SK-N-MC (cell line): ENCODE results near the gene FAM170A.

Experiments
- DNase-seq: peaks from one replicate; pipeline ENCODE4 v3.0.0-alpha.2; 2011; ENCODE audit warnings: low read depth, low spot score
- H3K27ac ChIP-seq: fragments of 200-600 bp; sonication (generic); 2 replicates; pipeline ENCODE4 v1.5.1; 2016; ENCODE audit warnings: mixed run types
- H3K36me3 ChIP-seq: fragments of 200-600 bp; sonication (generic); 2 replicates; pipeline ENCODE4 v1.6.1; 2017; ENCODE audit warnings: antibody characterized with exemption, low read length, mixed read lengths; ENCODE audit not compliant: insufficient read depth
- H3K4me3 ChIP-seq: fragments of 200-600 bp; sonication (generic); 2 replicates; pipeline ENCODE4 v1.5.1; 2016
- H3K9ac ChIP-seq: fragments of 200-600 bp; sonication (generic); 2 replicates; pipeline ENCODE4 v1.8.0; 2017; ENCODE audit warnings: mixed run types, mixed read lengths; ENCODE audit not compliant: insufficient read length
- H3K9me3 ChIP-seq: fragments of 200-600 bp; sonication (generic); 2 replicates; pipeline ENCODE4 v1.6.1; 2017; ENCODE audit warnings: low read depth, mild to moderate bottlenecking, antibody characterized with exemption, low read length, moderate library complexity, mixed read lengths
- EZH2 ChIP-seq: fragments of 200-600 bp; sonication (generic); IDR thresholded peaks from one replicate; pipeline ENCODE4 v1.6.1; 2017; ENCODE audit warnings: antibody characterized with exemption
- FOXP2 ChIP-seq: optimal IDR thresholded peaks from 2 replicates; pipeline ENCODE3; 2011; ENCODE audit warnings: mild to moderate bottlenecking, moderate library complexity; ENCODE audit not compliant: insufficient read depth; ENCODE audit errors: extremely low read length, control extremely low read depth
- POLR2AphosphoS5 ChIP-seq: IDR thresholded peaks from 2 replicates; pipeline ENCODE4 v1.6.1; 2012; ENCODE audit warnings: mild to moderate bottlenecking, low read depth, low read length, borderline replicate concordance

Gene FAM170A

DNA sequence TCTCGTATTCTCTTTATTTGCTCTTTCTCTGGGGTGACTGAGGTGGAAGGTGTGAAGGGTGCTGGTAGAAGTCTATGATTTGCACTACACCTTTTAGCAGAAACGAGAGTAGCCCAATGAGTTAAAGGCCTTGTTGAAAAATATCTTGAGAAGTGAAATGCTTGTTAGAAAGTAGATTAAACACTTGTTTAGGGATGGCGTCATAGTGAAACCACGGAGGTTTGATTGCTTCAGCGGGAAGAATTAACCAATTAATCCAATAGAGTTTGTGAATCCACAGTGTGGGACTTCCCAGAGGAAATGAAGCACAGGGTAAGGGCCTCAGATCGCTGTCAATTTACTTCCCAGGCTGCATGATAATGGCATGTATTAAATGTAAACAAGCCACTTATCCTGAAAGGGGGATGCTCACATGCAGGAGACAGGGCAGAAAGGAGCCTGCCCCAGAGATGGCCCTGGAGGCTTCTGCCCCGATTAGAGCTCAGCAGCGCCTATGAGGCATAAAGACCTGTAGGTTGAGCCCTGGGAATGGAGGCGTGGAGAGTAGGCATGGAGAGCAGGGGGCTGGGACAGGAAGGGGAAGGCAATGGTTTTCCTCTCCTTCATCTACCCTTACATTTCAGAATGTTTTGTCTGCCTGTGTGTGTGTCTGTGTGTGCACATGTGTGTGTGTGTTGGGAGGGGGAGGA, 1.5 kb downstream of the FAM170A start:
- Histone ChIP-seq H3K4me3 (no peak overlapping the region), H3K9me3 (no peaks in the 10 kb centered on the region), H3K9ac (no peak overlapping the region), H3K36me3 (no peaks in the 10 kb centered on the region), H3K27ac (no peak overlapping the region)
- TF ChIP-seq FOXP2 (no peak), POLR2AphosphoS5 (no peak), EZH2 (no peak)
- DNase-seq = no peak

DNA sequence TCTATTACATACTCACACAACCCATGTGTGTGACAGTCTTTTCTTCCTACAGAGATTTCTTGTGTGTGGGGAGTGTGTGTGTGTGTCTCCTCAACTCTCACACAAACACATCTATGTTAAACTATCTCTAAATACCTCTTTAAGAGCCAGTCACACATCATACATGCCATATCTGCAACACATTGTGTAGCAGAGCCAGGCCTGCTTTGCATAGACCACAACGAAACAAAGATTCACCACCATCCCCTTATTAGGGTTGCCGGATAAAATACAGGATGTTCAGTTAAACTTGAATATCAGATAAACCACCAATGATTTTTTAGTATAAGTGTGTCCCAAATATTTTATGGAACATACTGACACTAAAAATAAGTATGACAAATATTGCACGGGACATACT, 2.3 kb downstream of the FAM170A start:
- TF ChIP-seq FOXP2 = no peak
- no peak for TF ChIP-seq POLR2AphosphoS5
- TF ChIP-seq EZH2 = no peak
- DNase-seq = no peak
- Histone ChIP-seq H3K36me3 (no peaks in the 10 kb centered on the region), H3K9me3 (no peaks in the 10 kb centered on the region), H3K9ac (no peak overlapping the region), H3K27ac (no peak overlapping the region), H3K4me3 (no peak overlapping the region)

DNA sequence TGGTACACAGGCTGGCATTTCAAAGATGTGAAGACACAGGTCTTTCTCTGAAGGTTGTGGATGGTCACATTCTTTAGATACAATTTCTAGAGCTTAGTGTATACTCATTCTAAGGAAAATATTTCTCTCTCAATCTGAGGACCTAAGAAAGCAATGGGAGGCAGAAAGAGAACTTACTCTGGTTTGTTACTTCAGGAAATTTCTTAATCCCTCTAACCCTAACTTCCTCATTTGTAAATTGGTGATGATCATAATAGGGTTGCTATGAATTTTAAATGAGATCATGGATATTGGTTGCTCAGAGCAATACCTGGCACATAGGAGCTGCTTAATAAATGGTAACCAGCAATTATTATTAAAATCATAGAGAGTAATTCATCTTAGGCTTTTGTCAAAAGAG, 22.1 kb downstream of the FAM170A start:
- no peak overlapping the region for H3K9ac ChIP-seq
- DNase-seq = no peak
- no peak for TF ChIP-seq EZH2
- TF ChIP-seq FOXP2 = no peak
- no peak for TF ChIP-seq POLR2AphosphoS5

DNA sequence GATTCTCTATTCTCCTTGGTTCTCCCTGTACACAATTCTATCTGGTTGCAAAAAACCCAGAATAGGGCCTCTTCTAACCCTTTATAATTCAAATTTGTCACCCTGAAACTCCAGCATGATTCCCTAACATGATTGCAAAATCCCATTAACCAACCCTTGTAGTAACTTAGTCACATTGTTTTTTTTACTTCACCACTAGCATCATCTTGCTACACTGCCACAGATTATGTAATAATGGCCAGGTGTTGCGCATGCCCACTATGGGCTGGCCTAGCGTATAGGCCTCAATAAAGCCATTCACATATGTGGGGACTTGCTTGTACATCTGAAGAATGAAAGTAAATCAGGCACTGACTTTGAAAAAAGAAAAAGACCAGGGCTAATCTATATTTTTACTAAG, 25.7 kb downstream of the FAM170A start:
- no peak for DNase-seq
- Histone ChIP-seq H3K9me3 (no peaks in the 10 kb centered on the region), H3K36me3 (no peaks in the 10 kb centered on the region), H3K27ac (no peak overlapping the region), H3K9ac (no peak overlapping the region), H3K4me3 (no peak overlapping the region)
- no peak for TF ChIP-seq EZH2
- TF ChIP-seq FOXP2 = no peak
- TF ChIP-seq POLR2AphosphoS5 = no peak

More for the DNA sequence above, 22.1 kb downstream of the FAM170A start:
- no peak overlapping the region for H3K27ac ChIP-seq
- H3K36me3 ChIP-seq = no peaks in the 10 kb centered on the region
- H3K9me3 ChIP-seq = no peaks in the 10 kb centered on the region
- no peak overlapping the region for H3K4me3 ChIP-seq

DNA sequence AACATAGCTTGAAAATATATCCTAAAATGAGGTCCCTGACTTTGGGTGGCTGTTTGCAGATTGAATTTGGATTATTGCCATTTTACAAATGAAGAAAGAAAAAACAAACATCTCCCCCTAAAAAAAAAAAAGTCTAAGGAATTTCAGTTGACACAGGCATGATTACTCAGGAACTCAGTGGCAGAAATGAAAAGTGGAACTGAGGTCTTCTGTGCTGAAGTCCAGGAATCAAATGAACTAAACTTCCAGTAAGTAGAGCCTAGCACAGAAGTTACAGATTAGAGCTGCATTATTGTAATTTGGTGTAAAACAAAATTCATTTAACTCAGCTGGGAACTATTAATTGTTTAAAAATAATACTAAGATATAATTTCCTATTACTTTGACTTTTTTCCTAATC, 26.7 kb downstream of the FAM170A start:
- no peaks in the 10 kb centered on the region for H3K36me3 ChIP-seq
- TF ChIP-seq FOXP2 (no peak), EZH2 (no peak)
- DNase-seq = no peak
- no peak overlapping the region for H3K4me3 ChIP-seq
- H3K9ac ChIP-seq = no peak overlapping the region
- no peak overlapping the region for H3K27ac ChIP-seq
- no peaks in the 10 kb centered on the region for H3K9me3 ChIP-seq

DNA sequence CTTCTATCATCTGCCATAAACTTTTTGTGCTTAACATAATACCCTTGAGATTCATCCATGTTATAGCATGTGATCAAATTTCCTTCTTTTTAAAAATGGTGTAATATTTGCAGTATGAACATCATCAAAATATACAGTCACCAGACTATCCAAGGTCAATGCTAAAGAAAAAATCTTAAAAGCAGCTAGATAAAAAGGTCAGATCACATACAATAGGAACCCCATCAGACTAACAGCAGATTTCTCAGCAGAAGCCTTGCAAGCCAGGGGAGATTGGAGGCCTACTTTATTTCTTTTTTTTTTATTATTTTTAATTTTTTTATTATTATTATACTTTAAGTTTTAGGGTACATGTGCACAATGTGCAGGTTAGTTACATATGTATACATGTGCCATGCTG, 37.2 kb downstream of the FAM170A start:
- Histone ChIP-seq H3K27ac (no peak overlapping the region), H3K36me3 (no peaks in the 10 kb centered on the region), H3K9me3 (no peaks in the 10 kb centered on the region), H3K9ac (no peak overlapping the region), H3K4me3 (no peak overlapping the region)
- no peak for DNase-seq
- no peak for TF ChIP-seq EZH2
- TF ChIP-seq FOXP2 = no peak
- no peak for TF ChIP-seq POLR2AphosphoS5

DNA sequence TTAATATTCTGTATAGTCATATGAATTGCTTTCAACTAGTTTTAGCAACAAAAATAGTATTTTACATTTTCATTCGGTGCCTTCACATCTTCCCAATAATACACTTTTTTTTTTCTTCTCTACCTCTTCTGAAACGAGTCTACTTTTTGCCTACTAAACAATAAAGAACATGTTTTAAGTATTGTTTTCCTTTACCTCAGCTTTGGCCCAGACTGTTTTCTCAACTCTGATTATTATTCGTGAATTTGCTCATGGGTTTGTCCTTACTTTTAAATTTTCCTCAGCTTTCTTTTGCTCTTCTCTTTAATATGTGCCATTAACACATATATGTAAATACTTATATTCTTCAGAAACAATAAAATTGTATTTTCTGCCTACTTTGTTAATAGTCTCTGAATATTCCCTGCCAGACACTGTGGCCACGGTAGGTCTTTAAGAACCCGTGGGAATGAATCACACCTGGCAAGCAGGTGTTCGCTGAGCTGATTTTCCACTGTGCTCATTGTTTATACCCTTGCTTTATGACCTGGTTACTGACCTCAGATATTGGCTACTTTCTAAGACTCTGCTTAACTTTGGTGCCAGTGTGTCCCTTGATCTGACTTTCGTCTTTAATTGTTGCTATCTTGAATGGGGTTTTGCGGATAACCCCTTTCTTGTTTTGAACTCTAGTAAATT, 49.1 kb downstream of the FAM170A start:
- no peak for DNase-seq
- TF ChIP-seq FOXP2 = no peak
- TF ChIP-seq POLR2AphosphoS5 = no peak
- no peak for TF ChIP-seq EZH2
- no peaks in the 10 kb centered on the region for H3K36me3 ChIP-seq
- no peak overlapping the region for H3K9ac ChIP-seq
- no peak overlapping the region for H3K27ac ChIP-seq
- no peak overlapping the region for H3K4me3 ChIP-seq
- no peaks in the 10 kb centered on the region for H3K9me3 ChIP-seq

DNA sequence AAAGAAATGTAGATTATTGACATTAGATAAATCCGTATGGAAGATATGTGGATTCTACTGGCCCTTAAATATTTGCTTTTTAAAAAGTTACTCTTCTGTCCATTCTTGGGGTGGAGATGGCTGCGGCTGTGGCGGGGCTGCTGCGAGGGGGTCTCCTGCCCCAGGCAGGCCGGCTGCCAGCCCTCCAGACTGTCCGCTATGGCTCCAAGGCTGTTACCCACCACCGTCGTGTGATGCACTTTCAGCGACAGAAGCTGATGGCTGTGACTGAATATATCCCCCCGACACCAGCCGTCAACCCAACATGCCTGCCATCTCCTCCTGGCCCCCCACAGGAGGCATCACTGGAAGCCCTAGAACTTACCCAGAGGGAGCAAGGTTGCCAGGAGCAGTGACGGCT, 50.7 kb downstream of the FAM170A start:
- DNase-seq = no peak
- H3K9me3 ChIP-seq = no peaks in the 10 kb centered on the region
- H3K36me3 ChIP-seq = no peaks in the 10 kb centered on the region
- TF ChIP-seq POLR2AphosphoS5 (no peak), EZH2 (no peak), FOXP2 (no peak)
- H3K4me3 ChIP-seq = no peak overlapping the region
- no peak overlapping the region for H3K27ac ChIP-seq
- no peak overlapping the region for H3K9ac ChIP-seq

DNA sequence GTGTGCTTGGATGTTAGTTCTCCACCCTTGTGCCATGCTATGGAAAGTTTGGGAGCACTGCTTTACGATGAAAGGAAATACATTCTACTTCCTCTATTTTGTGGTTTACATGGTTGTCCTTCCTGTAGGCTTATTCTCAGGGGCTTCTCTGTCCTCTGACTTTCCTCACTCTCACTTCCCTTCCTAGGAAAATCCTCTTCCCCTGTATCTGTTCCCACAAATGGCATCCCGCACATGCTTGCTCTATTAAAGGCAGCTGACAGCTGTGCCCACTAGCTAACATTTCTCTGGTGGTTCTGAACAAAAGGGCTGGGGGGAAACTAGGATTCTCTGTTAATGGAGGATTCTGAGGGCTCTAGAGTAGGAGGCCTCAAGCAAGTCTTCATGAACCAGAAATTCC, 52.4 kb downstream of the FAM170A start:
- no peak for DNase-seq
- Histone ChIP-seq H3K9ac (no peak overlapping the region), H3K36me3 (no peaks in the 10 kb centered on the region), H3K27ac (no peak overlapping the region), H3K4me3 (no peak overlapping the region), H3K9me3 (no peaks in the 10 kb centered on the region)
- TF ChIP-seq EZH2 = no peak
- no peak for TF ChIP-seq FOXP2
- no peak for TF ChIP-seq POLR2AphosphoS5
